A673 (cell line): Measurements from ENCODE around the gene PPP1R12A. TPM values are rescaled to one million over a fixed set of nuclear protein-coding genes. Genes with fewer than 3 reads are reported as not detected.

Experiments used
- BruUV-seq: library from RNA; stranded (reverse); fragments of 400-500 nt; replicated peaks from 2 replicates; lab custom pipeline; 2021; lab: Mats Ljungman, UMichigan
- CTCF ChIA-PET: fragments of 300-600 bp; sonication (Branson Sonifier 250); formaldehyde crosslinking; loops from one replicate; lab custom pipeline; 2022; ENCODE audit warnings: antibody characterized with exemption; lab: Charles Lee
- POLR2A ChIA-PET: fragments of 300-600 bp; sonication (Branson Sonifier 250); formaldehyde crosslinking; loops from one replicate; lab custom pipeline; 2022; ENCODE audit warnings: antibody characterized with exemption; ENCODE audit not compliant: low non-redundant PET; lab: Charles Lee
- DNase-seq: peaks from one replicate; pipeline ENCODE4 v3.0.0-alpha.2; 2015; ENCODE audit warnings: low spot score
- H3K27ac ChIP-seq: fragments of 200-600 bp; sonication (generic); 2 replicates; pipeline ENCODE4 v1.5.1; 2016; ENCODE audit warnings: mixed run types, low read depth, mild to moderate bottlenecking, mixed read lengths, antibody characterized with exemption, low read length; ENCODE audit not compliant: poor library complexity, severe bottlenecking
- H3K27me3 ChIP-seq: fragments of 200-600 bp; sonication (generic); replicated peaks from 2 replicates; pipeline ENCODE4 v1.6.1; 2017; ENCODE audit warnings: mixed run types, low read depth, mild to moderate bottlenecking, mixed read lengths, antibody characterized with exemption, low read length; ENCODE audit not compliant: insufficient read depth, poor library complexity
- H3K36me3 ChIP-seq: fragments of 200-600 bp; sonication (generic); 2 replicates; pipeline ENCODE4 v1.6.1; 2016; ENCODE audit warnings: mixed run types, mild to moderate bottlenecking, mixed read lengths, antibody characterized with exemption, low read length; ENCODE audit not compliant: insufficient read depth, poor library complexity, severe bottlenecking
- H3K4me1 ChIP-seq: fragments of 200-600 bp; sonication (generic); 2 replicates; pipeline ENCODE4 v1.6.1; 2017; ENCODE audit warnings: mixed run types, mild to moderate bottlenecking, mixed read lengths, antibody characterized with exemption, low read length; ENCODE audit not compliant: insufficient read depth, poor library complexity, severe bottlenecking
- H3K4me3 ChIP-seq: fragments of 200-600 bp; sonication (generic); 2 replicates; pipeline ENCODE4 v1.5.1; 2016; ENCODE audit warnings: low read depth, mixed run types, mild to moderate bottlenecking, mixed read lengths, low read length; ENCODE audit not compliant: poor library complexity, severe bottlenecking
- H3K9me3 ChIP-seq: fragments of 200-600 bp; sonication (generic); 2 replicates; pipeline ENCODE4 v1.6.1; 2016; ENCODE audit warnings: mixed run types, low read depth, mild to moderate bottlenecking, mixed read lengths, antibody characterized with exemption, low read length; ENCODE audit not compliant: poor library complexity, severe bottlenecking
- CTCF ChIP-seq: fragments of 300-800, 200-600 bp; sonication (generic); conservative IDR thresholded peaks from 2 replicates; pipeline ENCODE4 v1.5.1; 2017; ENCODE audit warnings: low read depth, mild to moderate bottlenecking, antibody characterized with exemption, low read length, moderate library complexity, mixed read lengths
- EZH2 ChIP-seq: fragments of 200-600 bp; sonication (generic); IDR thresholded peaks from 2 replicates; pipeline ENCODE4 v1.6.1; 2017; ENCODE audit warnings: borderline replicate concordance, low read depth, mild to moderate bottlenecking, mixed read lengths, antibody characterized with exemption, low read length; ENCODE audit not compliant: poor library complexity, severe bottlenecking
- intact Hi-C: fragments of 100-400 bp; cut with micrococcal nuclease; formaldehyde crosslinking; loops from one replicate; pipeline ENCODE4 v1.10.0; 2022; ENCODE audit not compliant: unreplicated experiment
- total RNA-seq: library from RNA; stranded (reverse); gene quantifications from 2 replicates; pipeline ENCODE4 v1.2.3, GENCODE V29; 2021

The PPP1R12A gene
- total RNA-seq, 1 experiment from 2014 or later, result 80.8 TPM

GRCh38 chr12:79886917-79887519 is 47.9 kb downstream of the PPP1R12A start:
- CTCF ChIA-PET, result interaction anchor here (0.6 kb wide), 1 partner anchor 300 kb away, joined by 5 read pairs; no protein-coding TSS in a partner anchor
- BruUV-seq, result no TSS peak
- POLR2A ChIA-PET, result no interaction called here
- DNase-seq, result peak; percentile 71
- Histone ChIP-seq H3K4me3 (no peak overlapping the region), H3K4me1 (peaks cover 8% of the 10 kb centered on the region), H3K27me3 (no peaks in the 10 kb centered on the region), H3K9me3 (no peaks in the 10 kb centered on the region), H3K36me3 (no peaks in the 10 kb centered on the region), H3K27ac (no peak overlapping the region)
- TF ChIP-seq EZH2 (no peak), CTCF (peak; percentile 77)
- intact Hi-C loops, result loop anchor here (1.0 kb wide), 1 partner anchor 299 kb away; no protein-coding TSS in a partner anchor

- POLR2A ChIA-PET, result no interaction called here
Observed at GRCh38 chr12:79885911-79886490, 48.9 kb downstream of the PPP1R12A start.

GRCh38 chr12:79884401-79885006 is 50.4 kb downstream of the PPP1R12A start:
- H3K4me1 ChIP-seq, result peaks cover 8% of the 10 kb centered on the region
- BruUV-seq, result no TSS peak
- CTCF ChIA-PET, result no interaction called here
- DNase-seq, result no peak
- H3K4me3 ChIP-seq, result no peak overlapping the region
- POLR2A ChIA-PET, result no interaction called here
- no peaks in the 10 kb centered on the region for H3K36me3 ChIP-seq
- H3K9me3 ChIP-seq, result no peaks in the 10 kb centered on the region
- H3K27me3 ChIP-seq, result no peaks in the 10 kb centered on the region
- no peak for TF ChIP-seq CTCF
- no peak for TF ChIP-seq EZH2
- intact Hi-C loops, result no loop called here
- H3K27ac ChIP-seq, result no peak overlapping the region

More at GRCh38 chr12:79885911-79886490, 48.9 kb downstream of the PPP1R12A start:
- Histone ChIP-seq H3K4me3 (no peak overlapping the region), H3K36me3 (no peaks in the 10 kb centered on the region), H3K27ac (no peak overlapping the region), H3K9me3 (no peaks in the 10 kb centered on the region), H3K4me1 (peaks cover 8% of the 10 kb centered on the region), H3K27me3 (no peaks in the 10 kb centered on the region)
- no TSS peak for BruUV-seq
- CTCF ChIA-PET, result interaction anchor here (0.6 kb wide), 1 partner anchor 301 kb away, joined by 5 read pairs; no protein-coding TSS in a partner anchor
- intact Hi-C loops, result no loop called here
- TF ChIP-seq EZH2 (no peak), CTCF (no peak)
- DNase-seq, result no peak
